HG03025 (cell line): Measurements from ENCODE around the gene PLXNB1.
"Not testable (repeated sequence)": the region's sequence is repeated elsewhere in the genome, so short reads cannot be mapped to it uniquely, and the experiment has no call there.

Source experiments
- ATAC-seq: cut with Tn5 transposase; IDR thresholded peaks from one replicate; pipeline ENCODE4 v1.9.1; 2021; ENCODE audit warnings: mild to moderate bottlenecking, moderate library complexity; ENCODE audit not compliant: unreplicated experiment, low FRiP score

PLXNB1 gene

DNA sequence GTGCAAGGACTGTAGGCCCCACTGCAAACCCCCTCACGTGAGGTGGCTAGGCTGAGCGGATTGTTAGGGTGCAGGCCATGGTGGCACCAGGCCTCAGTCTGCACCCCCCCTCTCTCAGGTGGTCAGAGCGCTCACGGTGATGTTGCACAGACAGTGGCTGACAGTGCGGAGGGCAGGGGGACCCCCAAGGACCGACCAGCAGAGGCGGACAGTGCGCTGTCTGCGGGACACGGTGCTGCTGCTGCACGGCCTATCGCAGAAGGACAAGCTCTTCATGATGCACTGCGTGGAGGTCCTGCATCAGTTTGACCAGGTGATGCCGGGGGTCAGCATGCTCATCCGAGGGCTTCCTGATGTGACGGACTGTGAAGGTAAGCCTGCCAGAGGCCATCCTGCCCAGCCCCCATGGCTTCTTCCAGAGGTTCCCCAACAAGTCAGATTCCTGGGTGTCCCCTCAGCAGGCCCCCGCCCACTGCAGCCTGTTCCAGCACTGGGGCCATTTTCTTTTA lies 34.9 kb upstream of the PLXNB1 start:
- no peak for ATAC-seq

DNA sequence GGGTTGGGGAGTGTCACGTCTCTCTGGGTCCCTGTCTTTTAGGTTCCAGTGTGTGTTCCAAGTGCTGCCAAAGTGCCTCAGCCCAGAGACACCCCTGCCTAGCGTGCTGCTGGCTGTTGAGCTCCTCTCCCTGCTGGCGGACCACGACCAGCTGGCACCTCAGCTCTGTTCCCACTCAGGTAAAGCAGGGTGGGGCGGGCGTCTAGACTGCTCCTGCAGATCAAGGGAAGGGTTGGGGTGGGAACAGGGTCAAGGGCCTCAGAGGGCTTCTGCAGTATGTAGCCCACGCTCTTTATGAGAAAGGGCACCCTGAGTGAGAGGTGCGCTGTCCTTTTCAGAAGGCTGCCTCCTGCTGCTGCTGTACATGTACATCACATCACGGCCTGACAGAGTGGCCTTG lies 33.8 kb upstream of the PLXNB1 start:
- ATAC-seq = no peak

DNA sequence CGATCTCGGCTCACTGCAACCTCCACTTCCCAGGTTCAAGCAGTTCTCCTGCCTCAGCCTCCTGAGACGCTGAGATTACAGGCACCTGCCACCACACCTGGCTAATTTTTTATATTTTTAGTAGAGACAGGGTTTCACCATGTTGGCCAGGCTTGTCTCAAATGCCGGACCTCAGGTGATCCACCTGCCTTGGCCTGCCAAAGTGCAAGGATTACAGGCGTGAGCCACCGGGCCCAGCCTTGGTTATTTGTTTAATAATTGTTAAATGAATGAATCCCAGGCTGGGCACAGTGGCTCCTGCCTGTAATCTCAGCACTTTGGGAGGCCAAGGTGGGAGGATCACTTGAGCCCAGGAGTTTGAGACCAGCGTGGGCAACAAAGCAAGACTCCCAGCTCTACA lies 31.9 kb upstream of the PLXNB1 start:
- ATAC-seq = not testable (repeated sequence)

DNA sequence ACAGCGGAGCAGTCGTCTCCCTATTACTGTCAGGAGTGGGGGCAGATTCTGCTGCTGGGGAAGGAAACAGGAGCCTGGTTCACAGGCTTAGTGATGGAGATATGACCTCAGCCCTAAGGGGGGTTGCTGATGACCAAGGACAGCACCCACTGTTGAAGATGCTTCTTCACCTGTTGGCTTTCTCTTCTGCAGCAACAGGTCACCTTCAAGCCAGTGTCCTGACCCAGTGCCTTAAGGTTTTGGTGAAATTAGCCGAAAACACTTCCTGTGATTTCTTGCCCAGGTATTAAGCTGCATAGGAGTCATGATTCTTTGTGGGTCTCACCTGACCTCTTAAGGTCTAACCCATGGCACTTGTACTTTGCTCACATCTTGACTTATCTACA lies 30.6 kb upstream of the PLXNB1 start:
- no peak for ATAC-seq

DNA sequence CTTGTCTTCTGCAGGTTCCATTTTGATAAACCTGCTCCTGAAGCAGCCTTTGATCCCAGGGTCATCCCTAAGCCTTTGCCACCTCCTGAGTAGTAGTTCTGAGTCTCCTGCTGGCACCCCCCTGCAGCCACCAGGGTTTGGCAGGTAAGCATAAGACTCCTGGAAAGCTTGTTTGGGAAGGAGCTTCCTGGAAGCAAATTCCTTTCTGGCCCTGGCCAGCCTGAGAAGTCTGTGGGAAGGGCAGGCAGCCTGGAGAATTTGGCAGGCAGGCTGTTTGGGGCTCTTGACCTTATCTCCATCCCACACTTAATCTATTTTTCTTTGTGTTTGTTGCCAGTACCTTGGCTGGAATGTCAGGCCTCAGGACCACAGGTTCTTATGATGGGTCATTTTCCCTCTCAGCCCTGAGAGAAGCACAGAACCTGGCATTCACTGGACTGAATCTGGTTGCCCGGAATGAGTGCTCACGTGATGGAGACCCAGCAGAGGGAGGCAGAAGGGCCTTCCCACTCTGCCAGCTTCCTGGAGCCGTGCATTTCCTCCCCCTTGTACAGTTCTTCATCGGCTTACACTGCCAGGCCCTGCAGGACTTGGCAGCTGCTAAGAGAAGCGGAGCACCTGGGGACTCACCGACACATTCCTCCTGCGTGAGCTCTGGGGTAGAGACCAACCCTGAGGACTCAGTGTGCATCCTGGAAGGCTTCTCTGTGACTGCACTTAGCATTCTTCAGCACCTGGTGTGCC lies 30.1 kb upstream of the PLXNB1 start:
- no peak for ATAC-seq

DNA sequence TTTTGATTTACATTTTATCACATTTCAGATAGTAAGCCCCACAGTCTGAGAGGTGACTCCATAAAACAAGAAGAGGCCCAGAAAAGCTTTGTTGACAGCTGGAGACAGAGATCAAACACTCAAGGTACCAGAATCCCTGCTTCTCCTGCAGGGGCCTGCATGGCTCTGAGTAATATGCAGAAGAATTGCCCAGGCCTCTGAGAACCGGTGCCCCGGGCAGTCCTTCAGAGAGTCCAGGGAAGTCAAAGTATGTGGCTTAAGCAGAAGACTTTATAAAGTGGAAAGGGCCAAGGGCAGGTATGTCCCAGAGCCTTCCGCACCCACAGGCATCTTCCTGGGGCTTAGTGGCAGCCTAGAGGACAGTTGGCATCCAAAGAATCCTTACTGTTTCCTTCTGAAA lies 29.4 kb upstream of the PLXNB1 start:
- ATAC-seq = no peak

DNA sequence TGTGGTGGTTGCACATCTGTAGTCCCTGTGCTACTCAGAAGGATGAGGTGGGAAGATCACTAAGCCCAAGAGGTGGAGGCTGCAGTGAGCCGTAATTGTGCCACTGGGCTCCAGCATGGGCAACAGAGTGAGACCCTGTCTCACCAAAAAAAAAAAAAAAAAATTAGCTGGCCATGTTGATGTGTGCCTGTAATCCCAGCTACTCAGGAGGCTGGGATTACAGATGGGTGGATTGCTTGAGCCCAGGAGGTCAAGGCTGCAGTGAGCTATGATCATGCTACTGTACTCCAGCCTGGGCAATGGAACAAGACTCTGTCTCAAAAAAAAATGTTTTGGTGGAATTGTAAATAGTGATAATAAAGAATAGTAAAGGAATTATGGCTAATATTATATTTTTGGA lies 26.6 kb upstream of the PLXNB1 start:
- ATAC-seq = no peak

DNA sequence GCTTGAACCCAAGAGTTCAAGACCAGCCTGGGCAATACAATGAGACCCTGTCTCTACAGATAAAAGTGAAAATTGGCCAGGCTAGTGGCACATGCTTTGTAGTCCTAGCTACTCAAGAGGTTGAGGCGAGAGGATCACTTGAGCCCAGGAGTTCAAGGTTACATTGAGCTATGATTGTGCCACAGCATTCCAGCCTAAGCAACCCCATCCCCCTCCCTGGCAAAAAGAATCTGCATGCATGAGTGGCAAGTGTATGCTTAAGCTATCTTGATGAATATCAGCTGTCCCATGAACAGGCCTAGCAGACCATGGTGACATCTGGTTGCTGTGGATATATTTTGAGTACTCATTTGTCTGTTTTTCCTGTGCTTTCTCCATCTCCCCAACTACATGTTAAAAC lies 21.4 kb upstream of the PLXNB1 start:
- no peak for ATAC-seq

DNA sequence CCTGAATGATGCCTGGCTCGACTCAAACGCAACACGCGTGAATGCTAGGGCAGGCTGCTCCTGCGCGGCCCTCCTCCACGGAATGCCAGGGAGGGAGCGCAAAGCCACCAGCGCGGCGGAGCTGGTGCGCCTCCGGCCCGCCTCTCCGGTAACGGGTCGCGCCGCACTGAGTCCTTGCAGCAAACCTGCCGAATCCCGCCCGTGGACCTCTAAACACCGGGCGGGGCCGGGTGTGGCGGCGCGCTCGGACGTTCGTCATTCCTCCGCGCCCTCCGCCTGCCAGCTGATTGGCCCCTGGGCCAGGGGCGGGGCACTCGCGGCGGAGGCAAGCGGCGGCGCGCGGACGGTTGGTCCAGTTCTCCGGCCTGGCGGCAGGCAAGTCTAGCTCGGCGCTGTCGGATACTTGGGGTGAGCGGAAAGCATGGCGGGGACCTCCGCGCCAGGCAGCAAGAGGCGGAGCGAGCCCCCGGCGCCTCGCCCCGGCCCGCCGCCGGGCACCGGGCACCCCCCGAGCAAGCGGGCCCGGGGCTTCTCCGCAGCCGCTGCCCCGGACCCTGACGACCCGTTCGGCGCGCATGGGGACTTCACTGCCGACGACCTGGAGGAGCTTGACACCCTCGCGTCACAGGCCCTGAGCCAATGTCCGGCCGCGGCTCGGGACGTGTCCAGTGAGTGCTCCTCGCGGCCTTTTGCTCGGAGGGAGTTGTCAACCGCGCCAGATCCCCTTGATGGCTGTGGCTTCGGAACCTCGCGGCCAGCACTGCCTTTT lies 16.7 kb upstream of the PLXNB1 start, which contains the start of gene ATRIP:
TSS of gene ATRIP (plus strand) at position 313 of the 769 bp plus-strand sequence. CDS start at position 422, 109 bp downstream.
- ATAC-seq = peak; percentile 79

DNA sequence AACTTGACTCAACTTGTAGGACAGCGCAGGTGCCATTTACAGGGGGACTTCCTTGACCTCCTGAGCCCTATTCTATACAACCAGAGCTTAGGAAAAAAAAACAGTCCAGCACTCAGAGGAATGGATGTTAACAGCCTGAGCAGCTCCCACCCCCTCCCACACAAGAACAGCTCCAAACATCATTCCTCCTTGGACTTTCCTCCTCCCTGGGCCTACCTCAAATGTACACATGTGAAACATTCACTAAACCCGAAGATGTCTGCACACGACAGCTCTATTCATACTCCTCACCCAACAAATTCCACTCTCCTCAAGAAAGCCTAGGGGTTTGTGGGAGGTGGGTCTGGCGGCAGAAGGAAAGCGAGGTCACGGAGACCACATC lies 16.1 kb upstream of the PLXNB1 start:
- no peak for ATAC-seq

DNA sequence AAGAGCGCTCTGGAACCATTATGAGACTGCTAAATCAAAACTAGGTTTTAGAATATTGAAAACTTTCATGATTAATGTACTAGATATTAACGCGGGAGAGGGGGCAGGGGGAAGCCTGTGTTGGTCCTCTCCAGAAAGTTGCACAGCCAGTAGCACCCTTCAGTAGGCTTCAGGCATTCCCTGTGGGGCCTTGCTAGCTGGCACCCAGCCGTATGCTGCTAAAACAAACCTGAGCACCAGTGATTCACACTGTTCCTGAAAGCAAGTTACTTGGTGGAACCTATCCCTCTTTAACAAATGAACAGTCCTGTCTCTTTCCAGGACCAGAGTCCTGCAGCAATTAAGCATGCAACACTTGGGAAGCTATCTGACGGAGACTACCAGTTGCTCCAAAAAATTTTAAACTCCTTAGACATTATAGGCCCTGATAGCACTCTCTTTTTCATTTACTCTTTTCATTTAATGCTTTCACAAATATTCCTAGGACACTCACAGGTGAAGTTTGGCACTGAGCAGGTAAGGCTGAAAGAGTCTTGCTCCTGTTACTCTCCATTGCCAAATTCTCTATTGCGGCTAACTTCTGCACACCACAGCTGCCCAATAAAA lies 15.5 kb upstream of the PLXNB1 start:
- ATAC-seq = no peak

DNA sequence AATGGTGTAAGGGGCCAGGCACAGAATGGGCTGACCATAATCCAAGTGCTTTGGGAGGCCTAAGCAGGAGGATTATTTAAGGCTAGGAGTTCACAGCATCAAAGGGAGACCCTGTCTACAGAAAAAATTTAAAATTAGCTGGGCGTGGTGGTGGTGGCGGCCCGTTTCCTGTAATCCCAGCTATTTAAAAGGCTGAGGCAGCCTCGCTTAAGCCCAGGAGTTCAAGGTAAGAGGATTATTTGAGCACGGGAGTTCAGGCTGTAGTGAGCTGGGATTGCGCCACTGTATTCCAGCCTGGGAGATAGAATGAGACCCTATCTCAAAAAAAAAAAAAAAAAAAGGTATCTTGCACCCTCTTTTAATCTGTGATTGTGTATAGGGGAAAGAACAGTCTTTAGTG lies 12.1 kb upstream of the PLXNB1 start:
- no peak for ATAC-seq

DNA sequence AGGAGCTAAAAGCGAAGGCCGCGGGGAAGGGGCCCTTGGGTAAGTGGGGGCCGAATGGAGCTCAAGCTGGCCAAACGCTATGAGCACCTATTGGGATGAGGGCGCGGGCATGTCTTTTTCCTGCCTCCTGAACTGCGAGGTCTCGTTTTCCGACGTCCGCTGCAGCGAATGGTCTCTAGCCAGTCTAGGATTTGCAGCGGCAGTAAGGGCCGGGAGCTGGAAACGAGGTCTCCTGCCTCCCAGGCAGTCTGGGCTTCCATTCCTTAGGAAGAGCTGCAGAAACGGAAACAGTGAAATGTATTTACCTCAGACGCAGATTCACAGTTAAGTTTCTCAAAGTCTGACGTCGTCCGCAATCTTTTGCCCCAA lies 10.7 kb upstream of the PLXNB1 start:
- ATAC-seq = no peak

DNA sequence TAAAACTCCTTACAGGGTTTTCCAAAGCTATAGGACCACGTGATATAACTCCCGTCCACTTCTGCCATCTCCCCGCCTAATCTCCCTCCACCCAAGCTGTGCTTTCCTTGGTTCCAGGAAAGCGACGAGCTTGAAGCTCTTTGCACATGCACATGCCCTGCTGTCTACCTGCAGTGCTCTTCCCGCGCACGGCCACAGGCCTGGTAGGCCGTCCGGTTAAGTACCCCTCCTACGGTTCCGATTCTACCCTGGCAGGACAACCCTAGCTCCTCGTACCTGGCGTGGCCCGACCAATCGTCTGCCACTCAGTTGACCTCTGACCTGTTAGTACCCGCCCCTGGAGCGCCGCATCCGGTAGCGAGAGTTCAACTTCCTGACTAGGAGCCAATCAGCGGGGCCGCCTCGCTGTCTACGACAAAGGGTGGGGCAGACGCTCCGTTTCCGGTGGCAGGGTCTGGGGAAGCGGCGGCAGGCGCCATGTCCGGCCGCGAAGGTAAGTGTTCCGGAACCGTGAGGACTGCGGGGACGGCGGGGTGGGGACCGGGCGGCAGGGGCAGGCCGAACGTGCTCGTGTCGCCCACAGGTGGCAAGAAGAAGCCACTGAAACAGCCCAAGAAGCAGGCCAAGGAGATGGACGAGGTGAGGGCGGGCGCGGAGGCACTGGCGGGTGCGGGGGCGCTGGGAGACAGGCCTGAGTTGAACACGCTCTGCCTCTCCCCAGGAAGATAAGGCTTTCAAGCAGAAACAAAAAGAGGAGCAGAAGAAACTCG lies 10.1 kb upstream of the PLXNB1 start, which contains the start of the genes CCDC51 and TMA7:
TSS of gene CCDC51 (minus strand) at position 300 of the 770 bp plus-strand sequence. CDS start 4,991 bp downstream, outside the sequence.
TSS of gene TMA7 (plus strand) at position 438 of the 770 bp plus-strand sequence. CDS start at position 478, 40 bp downstream.
- ATAC-seq = peak; percentile 94

DNA sequence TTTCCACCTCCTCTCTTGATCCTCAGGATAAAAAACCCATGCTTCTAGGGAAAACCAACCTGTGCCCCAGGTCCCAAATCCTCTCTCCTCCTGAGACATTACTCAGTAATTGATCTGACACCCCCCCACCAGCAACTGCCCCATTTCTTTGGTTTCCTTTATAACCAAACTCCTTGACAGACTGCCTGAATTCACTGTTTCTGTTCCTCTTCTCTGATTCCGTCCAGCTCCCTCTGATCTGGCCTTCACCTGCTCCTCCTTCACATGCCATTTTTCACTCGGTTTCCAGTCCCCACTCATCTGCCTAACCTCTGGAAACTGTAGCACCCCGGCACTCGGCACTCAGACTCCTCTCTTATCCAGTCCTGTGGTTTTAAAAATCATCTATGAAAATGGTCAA lies 7.9 kb upstream of the PLXNB1 start:
- no peak for ATAC-seq

DNA sequence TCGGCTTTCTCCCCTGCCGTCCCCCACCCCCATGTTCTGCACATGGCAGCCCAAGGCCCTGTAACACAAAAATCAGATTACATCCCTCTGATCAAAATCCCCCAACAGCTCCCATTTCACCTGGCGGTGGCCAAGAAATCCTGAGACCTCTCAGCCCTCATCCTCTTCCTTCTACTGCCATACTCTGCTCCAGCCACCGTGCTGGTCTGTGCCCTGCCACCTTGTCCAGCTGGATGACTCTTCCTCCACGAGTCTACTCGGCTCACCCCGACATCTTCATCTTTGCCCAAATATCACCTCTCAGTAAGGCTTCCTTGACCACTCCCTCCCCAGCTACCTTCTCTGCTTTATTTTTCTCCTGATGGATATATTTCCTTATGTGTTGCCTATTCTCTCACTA lies 7.0 kb upstream of the PLXNB1 start:
- no peak for ATAC-seq

DNA sequence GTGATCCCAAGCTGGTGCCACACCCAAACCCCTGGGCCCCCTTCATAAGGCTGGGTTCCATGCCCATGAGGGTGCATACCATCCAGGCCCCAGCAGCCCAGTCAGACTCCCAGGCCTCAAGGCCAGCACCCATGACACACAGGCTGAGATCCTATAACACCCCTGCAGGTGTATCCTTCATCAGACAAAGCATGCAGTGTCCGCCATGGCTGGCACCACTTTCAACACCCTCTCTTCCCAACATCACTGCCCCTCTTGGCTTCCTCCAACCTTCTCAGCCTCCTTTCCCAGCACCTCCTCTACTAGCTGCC lies 6.5 kb upstream of the PLXNB1 start:
- ATAC-seq = no peak

DNA sequence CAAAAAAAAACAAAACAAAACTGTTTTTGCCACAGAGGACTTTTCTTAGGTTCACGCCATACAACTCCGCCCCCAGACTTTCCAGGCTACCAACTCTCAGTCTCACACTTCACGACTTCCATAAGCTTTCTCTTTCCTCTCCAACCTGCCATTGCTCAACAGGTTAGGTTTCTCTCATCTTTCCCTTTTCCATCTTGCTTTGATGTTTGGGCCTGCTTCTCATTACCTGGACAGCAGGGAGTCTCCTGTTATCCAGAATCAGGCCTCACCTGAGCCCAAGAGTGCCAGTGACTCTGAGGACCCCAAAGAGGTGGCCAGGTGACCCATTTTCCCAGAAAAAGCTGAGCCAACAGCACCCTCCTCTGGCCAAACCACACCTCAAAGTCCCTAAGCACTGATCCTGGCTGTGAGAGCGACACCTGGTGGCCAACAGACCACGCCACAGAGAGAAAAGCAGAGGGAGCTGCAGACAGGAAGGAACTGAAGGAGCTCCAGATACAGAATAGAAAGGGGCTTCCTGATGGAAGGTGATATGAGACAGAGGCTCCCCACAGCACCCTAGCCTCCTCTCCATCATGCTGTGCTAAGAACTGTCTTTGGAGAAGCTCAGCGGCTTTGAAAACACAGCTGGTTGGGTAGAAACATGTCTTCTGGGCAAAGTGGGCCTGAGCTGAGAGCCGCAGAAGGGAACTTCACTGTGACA lies 6.0 kb upstream of the PLXNB1 start:
- ATAC-seq = no peak

DNA sequence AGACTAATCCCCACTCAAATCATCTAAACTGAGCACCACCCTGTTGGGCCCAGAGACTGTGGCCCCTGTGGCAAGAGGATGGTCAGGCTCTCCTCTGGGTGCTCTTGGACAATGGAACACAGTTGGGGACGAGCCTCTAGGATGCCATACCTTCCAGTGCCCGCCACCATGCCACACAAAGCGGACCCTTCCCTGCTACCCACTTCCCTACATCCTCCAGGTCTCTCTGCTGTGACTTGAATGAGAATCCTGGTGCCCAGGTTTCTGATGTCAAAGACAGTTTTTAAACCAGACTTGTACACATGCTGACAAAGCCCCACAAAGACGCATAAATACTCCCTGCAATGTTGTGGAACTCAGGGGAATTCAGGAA lies 5.3 kb upstream of the PLXNB1 start:
- ATAC-seq = no peak

DNA sequence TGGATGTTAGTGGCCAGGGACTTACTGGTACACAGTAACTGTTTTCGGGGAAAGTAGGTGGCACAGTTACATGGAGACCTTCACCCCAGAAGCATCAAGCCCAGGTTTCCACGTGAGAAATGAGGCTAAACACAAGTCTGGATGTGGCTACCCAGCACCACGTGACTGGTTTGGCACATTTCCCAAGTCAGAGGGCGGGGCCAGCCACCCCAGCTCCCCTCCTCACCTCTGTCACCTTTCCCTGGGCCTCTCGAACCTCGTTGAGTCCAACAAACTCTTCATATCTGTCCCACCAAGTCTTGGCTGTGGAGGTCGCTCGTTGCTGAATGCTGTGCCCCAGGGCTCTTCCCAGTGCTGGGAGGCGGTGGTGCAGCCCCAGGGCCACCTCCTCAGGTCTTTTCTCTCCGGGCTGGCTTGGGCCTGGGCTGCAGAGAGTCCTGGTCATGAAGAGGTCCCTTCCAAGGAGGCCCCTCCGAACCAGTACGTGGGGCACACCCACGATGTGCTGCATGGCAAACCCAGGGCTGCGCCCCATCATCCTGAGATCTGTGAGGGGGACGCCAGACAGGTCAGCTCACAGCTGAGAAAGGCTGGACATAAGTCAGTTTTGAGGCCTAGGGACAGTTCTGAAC lies 4.8 kb upstream of the PLXNB1 start:
- no peak for ATAC-seq
